ENCODE data around the gene GAST.
"Not testable (repeated sequence)": the region's sequence is repeated elsewhere in the genome, so short reads cannot be mapped to it uniquely, and the experiment has no call there.

The GAST gene

GRCh38 chr17:41711669-41712400 lies at the start of gene GAST:
TSS of gene GAST (plus strand) at chr17:41712331. CDS start at chr17:41715437, 3,106 bp downstream.
- DNase-seq: no peak

- DNase-seq: no peak
These were observed 48.5 kb upstream of the GAST start for GRCh38 chr17:41663451-41664171.

- DNase-seq: no peak
These were observed 48.0 kb upstream of the GAST start for GRCh38 chr17:41664172-41664457.

- DNase-seq: no peak
These were observed 47.3 kb upstream of the GAST start for GRCh38 chr17:41664587-41665565.

GRCh38 chr17:41665566-41666236 lies 46.4 kb upstream of the GAST start:
- DNase-seq: peak; percentile 90

- peak; percentile 94 for DNase-seq
These were observed 45.9 kb upstream of the GAST start for GRCh38 chr17:41666237-41666641.

- DNase-seq: peak; percentile 91
These were observed 45.3 kb upstream of the GAST start for GRCh38 chr17:41666708-41667279.

- no peak for DNase-seq
These were observed 44.7 kb upstream of the GAST start for GRCh38 chr17:41667280-41668041.

GRCh38 chr17:41672153-41672552 lies 40.0 kb upstream of the GAST start:
- DNase-seq: no peak

GRCh38 chr17:41675157-41676057 lies 36.7 kb upstream of the GAST start:
- DNase-seq: not testable (repeated sequence)

GRCh38 chr17:41676058-41676419 lies 36.1 kb upstream of the GAST start:
- DNase-seq: no peak

GRCh38 chr17:41678411-41678906 lies 33.7 kb upstream of the GAST start:
- DNase-seq: no peak

GRCh38 chr17:41678907-41679739 lies 33.0 kb upstream of the GAST start:
- DNase-seq: peak; percentile 91

GRCh38 chr17:41679740-41680425 lies 32.2 kb upstream of the GAST start:
- DNase-seq: no peak

GRCh38 chr17:41680426-41681040 lies 31.6 kb upstream of the GAST start:
- DNase-seq: no peak

- DNase-seq: no peak
These were observed 30.4 kb upstream of the GAST start for GRCh38 chr17:41681776-41682175.

- no peak for DNase-seq
These were observed 29.5 kb upstream of the GAST start for GRCh38 chr17:41682631-41683030.

- DNase-seq: no peak
These were observed 28.6 kb upstream of the GAST start for GRCh38 chr17:41683441-41684007.
